Right lobe of liver (tissue), 6 donors: ENCODE results near the gene PLPP4. TPM values are rescaled to one million over a fixed set of nuclear protein-coding genes. Genes with fewer than 3 reads are reported as not detected.

Experiments
- ATAC-seq, 4 donors: fragments of 200-7000 bp; cut with Tn5 transposase; one replicate each; pipeline ENCODE4 v1.9.1; 2020; ENCODE audit warnings: mild to moderate bottlenecking in 4 of 4, moderate library complexity in 4 of 4
- DNase-seq, 3 donors: peaks; one replicate each; pipeline ENCODE4 v3.0.0-alpha.2; 2020
- H3K27ac ChIP-seq, 3 donors: fragments of 200-600 bp; one replicate each; pipeline ENCODE4 v1.8.0; 2022
- H3K27me3 ChIP-seq, 2 donors: fragments of 200-600 bp; one replicate each; pipeline ENCODE4 v1.8.0; 2022
- H3K36me3 ChIP-seq, 4 donors: fragments of 200-600 bp; sonication (generic) in 1 of 4; one replicate each; pipeline versions ENCODE4 v1.5.1 to v1.8.0; 2017 to 2022; ENCODE audit warnings: control low read depth in 1 of 4
- H3K4me1 ChIP-seq, 4 donors: fragments of 200-600 bp; sonication (generic) in 1 of 4; one replicate each; pipeline versions ENCODE4 v1.5.1 to v1.8.0; 2017 to 2022; ENCODE audit warnings: control low read depth in 1 of 4
- H3K4me3 ChIP-seq, 3 donors: fragments of 200-600 bp; one replicate each; pipeline ENCODE4 v1.8.0; 2022
- H3K9me3 ChIP-seq, 4 donors: fragments of 200-600 bp; sonication (generic) in 1 of 4; one replicate each; pipeline versions ENCODE4 v1.5.1 to v1.8.0; 2017 to 2022; ENCODE audit warnings: control low read depth in 1 of 4
- POLR2A ChIP-seq: fragments of 450-650 bp; IDR thresholded peaks from one replicate; pipeline ENCODE4 v1.6.1; 2017; ENCODE audit warnings: antibody characterized with exemption, mild to moderate bottlenecking
- whole genome bisulfite sequencing: methylation state at CpG from one replicate; pipeline ENCODE4 v1.1.6; 2018; ENCODE audit warnings: low coverage, low lambda C conversion rate; ENCODE audit not compliant: insufficient coverage; ENCODE audit errors: missing lambda C conversion rate; 5-methylcytosine and 5-hydroxymethylcytosine counted together
- intact Hi-C, 2 donors: fragments of 100-400 bp; cut with DNase I; formaldehyde crosslinking; loops; one replicate each; pipeline versions ENCODE4 v1.11.2 to v1.14.1; 2022
- total RNA-seq, 6 experiments: library from RNA; depleted of rRNA in 2 of 6; stranded (reverse); fragments of >200 nt in 2 of 6; fragmentation: NEBNext Ultra II Directional in 3 of 6; extraction: Animal tissue kit (Norgen Biotek cat#: 25700) in 3 of 6; gene quantifications; one replicate each; pipeline versions ENCODE4 v1.1.0 to v1.2.4, GENCODE V29; 2016 to 2023
- TF ChIP-seq, protein P1 (sequence below), 4 donors: fragments of 200-600 bp in 3 of 4; fragments of 450-650 bp in 1 of 4; IDR thresholded peaks; one replicate each; pipeline versions ENCODE4 v1.5.1 to v1.8.0; 2016 to 2022; ENCODE audit warnings: antibody characterized with exemption in 4 of 4, mild to moderate bottlenecking in 2 of 4
- donor health status: DM: no; HTN: yes; CAD: no.
- donor health status: DM: no; HTN: no; CAD: no.
- donor health status: DM: no; HTN: no; CAD: no.
- donor health status: DM: no; HTN: yes; CAD: no.
- donor health status: DM: no; HTN: yes; CAD: no.

The PLPP4 gene
- total RNA-seq, 6 experiments from 2014 or later = 0.35 to 0.81 (median 0.37) TPM; not detected in 1

DNA sequence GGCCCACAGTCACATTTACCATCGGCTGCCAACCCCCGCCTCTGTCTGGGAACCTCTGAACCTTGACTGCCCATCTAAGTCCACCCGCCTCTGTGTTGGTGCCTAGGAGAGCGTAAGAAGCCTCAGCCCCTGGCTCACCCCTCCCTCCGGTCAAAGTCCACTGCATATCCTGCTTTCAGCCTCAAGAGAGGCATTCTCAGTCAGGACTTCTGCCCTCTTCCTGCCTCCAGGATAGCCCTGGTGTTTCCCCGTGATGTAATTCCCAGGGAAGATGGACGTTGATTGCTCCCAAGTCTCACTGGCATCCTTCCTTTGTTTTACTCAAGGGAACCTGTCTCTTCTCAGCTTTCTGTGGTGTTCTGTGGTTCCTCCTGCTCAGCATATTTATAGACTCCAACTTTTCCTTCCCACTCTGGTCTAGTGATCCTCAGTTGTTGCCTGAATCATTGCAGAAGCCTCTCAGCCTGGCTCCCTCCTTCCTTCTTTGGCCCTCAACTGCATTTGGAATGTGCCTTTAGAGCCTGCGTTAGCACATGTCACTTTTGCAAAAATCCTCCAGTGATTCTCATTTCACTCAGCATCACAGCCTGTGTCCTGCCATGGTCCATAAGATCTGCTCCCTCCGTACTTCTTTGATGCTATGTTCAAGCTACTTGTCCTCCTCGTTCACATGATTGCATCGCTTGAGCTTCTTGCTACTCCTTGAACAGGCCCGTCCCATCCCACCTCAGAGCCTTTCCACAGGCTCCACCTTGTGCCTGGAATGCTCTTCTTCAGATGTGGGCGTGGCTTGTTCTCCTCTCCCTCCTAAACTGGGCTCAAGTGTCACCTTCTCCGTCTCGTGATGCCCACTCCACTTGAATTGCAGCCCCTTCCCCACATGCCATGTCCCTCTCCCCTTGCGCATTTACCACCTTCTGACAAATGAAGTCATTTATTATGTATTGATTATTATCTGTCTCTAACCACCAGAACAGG is 124.2 kb downstream of the PLPP4 start:
- no peak for TF ChIP-seq POLR2A
- TF ChIP-seq, protein P1, sequence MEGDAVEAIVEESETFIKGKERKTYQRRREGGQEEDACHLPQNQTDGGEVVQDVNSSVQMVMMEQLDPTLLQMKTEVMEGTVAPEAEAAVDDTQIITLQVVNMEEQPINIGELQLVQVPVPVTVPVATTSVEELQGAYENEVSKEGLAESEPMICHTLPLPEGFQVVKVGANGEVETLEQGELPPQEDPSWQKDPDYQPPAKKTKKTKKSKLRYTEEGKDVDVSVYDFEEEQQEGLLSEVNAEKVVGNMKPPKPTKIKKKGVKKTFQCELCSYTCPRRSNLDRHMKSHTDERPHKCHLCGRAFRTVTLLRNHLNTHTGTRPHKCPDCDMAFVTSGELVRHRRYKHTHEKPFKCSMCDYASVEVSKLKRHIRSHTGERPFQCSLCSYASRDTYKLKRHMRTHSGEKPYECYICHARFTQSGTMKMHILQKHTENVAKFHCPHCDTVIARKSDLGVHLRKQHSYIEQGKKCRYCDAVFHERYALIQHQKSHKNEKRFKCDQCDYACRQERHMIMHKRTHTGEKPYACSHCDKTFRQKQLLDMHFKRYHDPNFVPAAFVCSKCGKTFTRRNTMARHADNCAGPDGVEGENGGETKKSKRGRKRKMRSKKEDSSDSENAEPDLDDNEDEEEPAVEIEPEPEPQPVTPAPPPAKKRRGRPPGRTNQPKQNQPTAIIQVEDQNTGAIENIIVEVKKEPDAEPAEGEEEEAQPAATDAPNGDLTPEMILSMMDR (IDR thresholded peaks at IDR 0.05) = no peak
- Histone ChIP-seq H3K4me3 (no peak overlapping the region), H3K27ac (no peak overlapping the region), H3K4me1 (no peaks in the 10 kb centered on the region), H3K9me3 (no peaks in the 10 kb centered on the region), H3K36me3 (no peaks in the 10 kb centered on the region), H3K27me3 (no peaks in the 10 kb centered on the region)
- WGBS = 58% methylated on average over 11 of the region's 16 CpGs
- DNase-seq (no peak), ATAC-seq (peak in 1 of 4 donors; percentile 21)
- intact Hi-C loops = no loop called here

DNA sequence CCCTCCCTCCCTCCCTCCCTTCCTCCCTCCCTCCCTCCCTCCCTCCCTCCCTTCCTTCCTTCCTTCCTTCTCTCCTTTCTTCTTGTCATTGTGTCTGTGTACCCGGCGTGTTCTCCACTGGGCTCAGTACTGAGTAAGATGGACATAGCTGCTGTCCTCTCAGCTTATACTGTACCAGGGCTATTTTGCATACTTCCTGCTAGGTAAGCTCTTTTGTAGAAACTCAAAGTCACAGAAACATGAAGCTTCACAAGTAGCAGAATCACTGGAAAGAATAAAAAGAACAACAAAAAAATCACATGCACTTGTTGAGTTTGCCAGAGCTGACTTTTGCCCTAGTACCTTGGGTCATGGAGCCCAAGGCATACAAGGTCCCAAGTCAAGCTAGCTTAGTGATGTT is 125.7 kb downstream of the PLPP4 start:
- DNase-seq = no peak
- intact Hi-C loops = no loop called here
- Histone ChIP-seq H3K36me3 (no peaks in the 10 kb centered on the region), H3K4me3 (no peak overlapping the region), H3K27ac (no peak overlapping the region), H3K4me1 (no peaks in the 10 kb centered on the region), H3K27me3 (no peaks in the 10 kb centered on the region), H3K9me3 (no peaks in the 10 kb centered on the region)
- no peak for ATAC-seq
- TF ChIP-seq POLR2A = no peak
- TF ChIP-seq, protein P1 (IDR thresholded peaks at IDR 0.05) = no peak
- 39% methylated on average over 2 of the region's 2 CpGs for WGBS

DNA sequence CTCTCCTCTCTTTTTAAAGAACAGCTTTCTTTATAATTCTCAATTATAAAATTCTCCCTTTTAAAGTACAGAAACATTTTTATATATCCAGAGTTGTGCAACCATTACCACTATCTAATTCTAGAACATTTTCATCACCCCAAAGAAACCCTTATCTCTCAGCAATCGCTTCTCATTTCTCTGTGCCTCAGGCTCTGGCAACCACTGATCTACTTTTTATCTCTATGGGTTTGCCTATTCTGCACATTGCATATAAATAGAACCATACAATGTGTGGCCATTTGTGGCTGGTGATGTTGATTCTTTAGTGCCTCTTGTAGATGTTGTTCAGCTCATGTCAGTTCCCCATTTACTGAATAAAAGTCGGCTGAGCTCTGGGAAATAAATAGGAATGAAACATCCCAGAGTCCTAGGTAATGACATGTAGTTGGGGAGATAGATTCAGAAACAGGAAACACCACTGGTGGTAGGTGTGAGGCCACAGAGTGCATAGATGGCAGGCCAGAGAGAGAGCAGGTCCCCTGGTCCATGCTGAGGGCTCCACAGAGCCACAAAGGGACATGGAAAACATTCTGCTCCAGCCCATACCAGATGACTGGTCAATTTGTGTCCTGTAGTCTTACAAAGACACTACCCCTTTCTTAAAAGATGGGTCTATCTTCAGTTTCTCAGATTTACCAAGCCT is 126.5 kb downstream of the PLPP4 start:
- Histone ChIP-seq H3K4me3 (no peak overlapping the region), H3K27ac (no peak overlapping the region), H3K27me3 (no peaks in the 10 kb centered on the region), H3K4me1 (no peaks in the 10 kb centered on the region), H3K36me3 (no peaks in the 10 kb centered on the region), H3K9me3 (no peaks in the 10 kb centered on the region)
- 40% methylated on average over 2 of the region's 2 CpGs for WGBS
- TF ChIP-seq POLR2A = no peak
- TF ChIP-seq, protein P1 (IDR thresholded peaks at IDR 0.05) = no peak
- intact Hi-C loops = no loop called here
- ATAC-seq (no peak), DNase-seq (no peak)

DNA sequence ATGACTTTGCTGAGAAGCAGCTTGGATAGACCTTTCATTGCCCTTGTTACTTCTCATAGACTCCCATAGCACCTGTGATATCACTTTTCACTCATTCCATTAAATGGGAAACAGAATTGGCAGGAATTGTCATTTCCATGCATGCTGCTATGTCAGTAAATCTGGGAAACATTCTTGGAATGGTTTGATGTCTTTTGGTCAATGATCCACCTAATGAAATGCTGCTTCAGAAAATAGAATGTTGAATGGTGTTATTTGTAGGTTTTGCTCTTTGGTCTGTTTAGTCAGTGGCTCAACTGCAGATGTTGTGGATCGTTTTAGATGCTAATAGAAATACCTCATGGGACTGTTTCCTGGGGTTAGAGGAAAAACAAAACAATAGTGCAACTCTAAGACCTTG is 127.8 kb downstream of the PLPP4 start:
- 14% methylated on average over 1 of the region's 1 CpG for WGBS
- H3K27ac ChIP-seq = no peak overlapping the region
- no peaks in the 10 kb centered on the region for H3K9me3 ChIP-seq

More for the DNA sequence above, 127.8 kb downstream of the PLPP4 start:
- no peaks in the 10 kb centered on the region for H3K36me3 ChIP-seq
- DNase-seq (no peak), ATAC-seq (no peak)
- no peaks in the 10 kb centered on the region for H3K27me3 ChIP-seq
- no peaks in the 10 kb centered on the region for H3K4me1 ChIP-seq
- no peak for TF ChIP-seq POLR2A
- TF ChIP-seq, protein P1 (IDR thresholded peaks at IDR 0.05) = no peak
- H3K4me3 ChIP-seq = no peak overlapping the region
- intact Hi-C loops = no loop called here
